Uterus (tissue), 4 donors: Measurements from ENCODE around the gene C21orf91. TPM values are rescaled to one million over a fixed set of nuclear protein-coding genes. Genes with fewer than 3 reads are reported as not detected.

Source experiments
- DNase-seq, 2 donors: peaks; one replicate each; pipeline ENCODE4 v3.0.0-alpha.2; 2019 to 2020
- H3K27ac ChIP-seq, 2 donors: fragments of 200-600 bp; sonication (generic); 1 replicate in 1 of 2; 2 replicates in 1 of 2; pipeline ENCODE4 v1.5.1; 2016 to 2018
- H3K27me3 ChIP-seq, 2 donors: fragments of 200-600 bp; sonication (generic); one replicate each; pipeline ENCODE4 v1.5.1; 2018 to 2019; ENCODE audit warnings: control low read depth in 1 of 2
- H3K36me3 ChIP-seq, 2 donors: fragments of 200-600 bp; sonication (generic); one replicate each; pipeline ENCODE4 v1.5.1; 2019; ENCODE audit warnings: control low read depth in 1 of 2
- H3K4me1 ChIP-seq, 2 donors: fragments of 200-600 bp; sonication (generic); one replicate each; pipeline ENCODE4 v1.5.1; 2018 to 2019; ENCODE audit warnings: control low read depth in 1 of 2
- H3K4me3 ChIP-seq, 2 donors: fragments of 200-600 bp; sonication (generic); 1 replicate in 1 of 2; 2 replicates in 1 of 2; pipeline ENCODE4 v1.5.1; 2018 to 2019; ENCODE audit warnings: mild to moderate bottlenecking in 1 of 2
- H3K9me3 ChIP-seq, 2 donors: fragments of 200-600 bp; sonication (generic); one replicate each; pipeline ENCODE4 v1.5.1; 2019; ENCODE audit warnings: control low read depth in 1 of 2
- POLR2A ChIP-seq, 2 donors: fragments of 450-650 bp; IDR thresholded peaks; one replicate each; pipeline ENCODE4 v1.6.1; 2016; ENCODE audit warnings: antibody characterized with exemption in 2 of 2, mild to moderate bottlenecking in 1 of 2, moderate library complexity in 1 of 2
- intact Hi-C: fragments of 100-400 bp; cut with DNase I; formaldehyde crosslinking; loops from one replicate; pipeline ENCODE4 v1.15.1; 2023; ENCODE audit warnings: low total_unique reads
- total RNA-seq, 4 donors: library from RNA; depleted of rRNA in 3 of 4; stranded (reverse); fragments of >200 nt in 3 of 4; gene quantifications; one replicate each; pipeline versions ENCODE4 v1.1.0 to v1.2.4, GENCODE V29; 2014 to 2023
- TF ChIP-seq, protein P1 (sequence below), 4 experiments: fragments of 200-600 bp in 2 of 4; fragments of 450-650 bp in 2 of 4; sonication (generic) in 2 of 4; IDR thresholded peaks; one replicate each; pipeline ENCODE4 v1.5.1; 2016 to 2019; ENCODE audit warnings: antibody characterized with exemption in 4 of 4, mild to moderate bottlenecking in 2 of 4, moderate library complexity in 1 of 4
- donor health status: DM: yes; HTN: yes; CAD: no.

Gene C21orf91
- total RNA-seq, 4 donors from 2014 or later: 21.5 to 68.4 (median 30.3) TPM

GRCh38 chr21:17765207-17765606, 53.9 kb downstream of the C21orf91 start:
- Histone ChIP-seq H3K27ac (no peak overlapping the region), H3K9me3 (no peaks in the 10 kb centered on the region), H3K4me1 (no peaks in the 10 kb centered on the region), H3K27me3 (no peaks in the 10 kb centered on the region), H3K36me3 (no peaks in the 10 kb centered on the region), H3K4me3 (no peak overlapping the region)
- no peak for DNase-seq
- intact Hi-C loops: no loop called here
- TF ChIP-seq POLR2A (IDR thresholded peaks at IDR 0.05): no peak
- TF ChIP-seq, protein P1, sequence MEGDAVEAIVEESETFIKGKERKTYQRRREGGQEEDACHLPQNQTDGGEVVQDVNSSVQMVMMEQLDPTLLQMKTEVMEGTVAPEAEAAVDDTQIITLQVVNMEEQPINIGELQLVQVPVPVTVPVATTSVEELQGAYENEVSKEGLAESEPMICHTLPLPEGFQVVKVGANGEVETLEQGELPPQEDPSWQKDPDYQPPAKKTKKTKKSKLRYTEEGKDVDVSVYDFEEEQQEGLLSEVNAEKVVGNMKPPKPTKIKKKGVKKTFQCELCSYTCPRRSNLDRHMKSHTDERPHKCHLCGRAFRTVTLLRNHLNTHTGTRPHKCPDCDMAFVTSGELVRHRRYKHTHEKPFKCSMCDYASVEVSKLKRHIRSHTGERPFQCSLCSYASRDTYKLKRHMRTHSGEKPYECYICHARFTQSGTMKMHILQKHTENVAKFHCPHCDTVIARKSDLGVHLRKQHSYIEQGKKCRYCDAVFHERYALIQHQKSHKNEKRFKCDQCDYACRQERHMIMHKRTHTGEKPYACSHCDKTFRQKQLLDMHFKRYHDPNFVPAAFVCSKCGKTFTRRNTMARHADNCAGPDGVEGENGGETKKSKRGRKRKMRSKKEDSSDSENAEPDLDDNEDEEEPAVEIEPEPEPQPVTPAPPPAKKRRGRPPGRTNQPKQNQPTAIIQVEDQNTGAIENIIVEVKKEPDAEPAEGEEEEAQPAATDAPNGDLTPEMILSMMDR (IDR thresholded peaks at IDR 0.05): no peak

GRCh38 chr21:17763288-17764037, 55.7 kb downstream of the C21orf91 start:
- intact Hi-C loops: no loop called here

DNA sequence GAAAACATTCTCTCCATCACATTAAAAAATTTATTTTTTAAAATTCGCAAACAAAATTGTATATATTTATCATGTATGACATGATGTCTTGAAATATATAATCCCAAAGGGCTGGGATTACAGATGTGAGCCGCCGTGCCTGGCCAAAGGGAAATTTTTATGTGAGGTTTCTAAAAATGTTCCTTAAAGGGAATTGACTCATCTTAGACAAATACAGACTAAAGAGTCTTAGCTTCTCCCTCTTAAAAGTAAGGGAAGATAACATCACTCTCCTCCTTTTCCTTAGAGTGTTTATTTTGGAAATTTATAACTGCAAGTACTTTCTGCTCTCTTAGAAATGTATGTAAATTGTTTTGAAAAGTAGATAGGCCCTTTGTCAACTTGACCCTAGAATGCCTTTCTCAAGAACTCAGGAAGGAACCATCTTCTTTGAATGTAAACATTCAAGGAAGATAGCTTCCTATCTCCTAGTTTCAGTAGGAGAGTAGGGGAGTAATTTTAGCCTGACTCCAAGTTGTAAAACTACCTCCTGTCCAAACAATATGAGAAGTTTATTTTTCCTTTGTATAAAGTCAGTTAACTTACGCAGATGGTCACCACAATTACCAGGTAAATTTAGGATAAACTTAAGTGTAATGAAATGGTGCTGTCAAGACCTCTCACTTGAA, 59.5 kb downstream of the C21orf91 start:
- Histone ChIP-seq H3K4me3 (no peak overlapping the region), H3K36me3 (no peaks in the 10 kb centered on the region), H3K27me3 (no peaks in the 10 kb centered on the region), H3K9me3 (no peaks in the 10 kb centered on the region), H3K27ac (peak overlapping the region; percentile 32 to 58), H3K4me1 (peaks cover 0 to 3% of the 10 kb centered on the region in 2 donors)
- TF ChIP-seq, protein P1 (IDR thresholded peaks at IDR 0.05): no peak
- TF ChIP-seq POLR2A (IDR thresholded peaks at IDR 0.05): no peak
- intact Hi-C loops: no loop called here
- DNase-seq: no peak

More at GRCh38 chr21:17763288-17764037, 55.7 kb downstream of the C21orf91 start:
- Histone ChIP-seq H3K4me1 (peaks cover 0 to 3% of the 10 kb centered on the region in 2 donors), H3K36me3 (no peaks in the 10 kb centered on the region), H3K27me3 (no peaks in the 10 kb centered on the region), H3K4me3 (no peak overlapping the region), H3K9me3 (no peaks in the 10 kb centered on the region), H3K27ac (no peak overlapping the region)
- no peak for DNase-seq
- TF ChIP-seq, protein P1 (IDR thresholded peaks at IDR 0.05): no peak
- TF ChIP-seq POLR2A (IDR thresholded peaks at IDR 0.05): no peak

DNA sequence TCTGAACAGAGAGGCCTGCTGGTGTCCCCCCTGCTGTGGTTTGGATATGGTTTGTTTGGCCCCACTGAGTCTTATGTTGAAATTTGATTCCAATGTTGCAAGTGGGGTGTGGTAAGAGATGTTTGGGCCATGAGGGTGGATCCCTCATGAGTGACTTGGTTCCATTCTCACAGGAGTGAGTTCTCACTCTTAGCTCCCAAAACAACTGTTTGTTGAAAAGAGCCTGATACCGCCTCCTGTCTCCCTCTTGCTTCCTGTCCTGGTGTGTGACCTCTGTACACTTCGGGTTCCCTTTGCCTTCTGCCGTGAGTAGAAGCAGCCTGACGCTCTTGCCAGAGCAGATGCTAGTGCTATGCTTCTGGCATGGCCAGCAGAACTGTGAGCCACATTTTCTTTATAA, 60.5 kb downstream of the C21orf91 start:
- H3K27me3 ChIP-seq: no peaks in the 10 kb centered on the region
- TF ChIP-seq POLR2A (IDR thresholded peaks at IDR 0.05): no peak
- TF ChIP-seq, protein P1 (IDR thresholded peaks at IDR 0.05): no peak
- H3K4me3 ChIP-seq: no peak overlapping the region
- no peaks in the 10 kb centered on the region for H3K9me3 ChIP-seq
- peak overlapping the region; percentile 32 to 58 for H3K27ac ChIP-seq
- intact Hi-C loops: no loop called here
- peaks cover 0 to 3% of the 10 kb centered on the region in 2 donors for H3K4me1 ChIP-seq
- no peaks in the 10 kb centered on the region for H3K36me3 ChIP-seq
- DNase-seq: no peak

- TF ChIP-seq, protein P1 (IDR thresholded peaks at IDR 0.05): no peak
- TF ChIP-seq POLR2A (IDR thresholded peaks at IDR 0.05): no peak
- H3K27me3 ChIP-seq: no peaks in the 10 kb centered on the region
- peaks cover 0 to 3% of the 10 kb centered on the region in 2 donors for H3K4me1 ChIP-seq
- H3K9me3 ChIP-seq: no peaks in the 10 kb centered on the region
- no peaks in the 10 kb centered on the region for H3K36me3 ChIP-seq
- H3K4me3 ChIP-seq: no peak overlapping the region
- DNase-seq: no peak
- intact Hi-C loops: no loop called here
- H3K27ac ChIP-seq: no peak overlapping the region
Observed at GRCh38 chr21:17757671-17758070, 61.5 kb downstream of the C21orf91 start.
